ENCODE results near the gene NEURL1. TPM values are rescaled to one million over a fixed set of nuclear protein-coding genes. Genes with fewer than 3 reads are reported as not detected.
A peak's percentile ranks its signal among the peaks of the same experiment; 100 is the strongest.

Gene NEURL1
- total RNA-seq, 4 donors from 2014 or later, result 40.4 to 51.8 (median 45.8) TPM

- Histone ChIP-seq H3K4me3 (no peak overlapping the region), H3K27me3 (no peaks in the 10 kb centered on the region), H3K36me3 (no peaks in the 10 kb centered on the region), H3K27ac (no peak overlapping the region), H3K9me3 (no peaks in the 10 kb centered on the region), H3K4me1 (no peaks in the 10 kb centered on the region)
- DNase-seq, result no peak
- TF ChIP-seq POLR2A (IDR thresholded peaks at IDR 0.05) (no peak), CTCF (IDR thresholded peaks at IDR 0.05) (no peak)
These were observed 36.0 kb downstream of the NEURL1 start for GRCh38 chr10:103529539-103529938.

- Histone ChIP-seq H3K36me3 (no peaks in the 10 kb centered on the region), H3K27ac (no peak overlapping the region), H3K27me3 (no peaks in the 10 kb centered on the region), H3K4me3 (no peak overlapping the region), H3K4me1 (no peaks in the 10 kb centered on the region), H3K9me3 (no peaks in the 10 kb centered on the region)
- DNase-seq, result peak in 1 of 3 donors; percentile 7
- no peak for TF ChIP-seq POLR2A (IDR thresholded peaks at IDR 0.05)
- TF ChIP-seq CTCF (IDR thresholded peaks at IDR 0.05), result no peak
These were observed 40.3 kb downstream of the NEURL1 start for GRCh38 chr10:103533827-103534226.

GRCh38 chr10:103534621-103535498 is 41.4 kb downstream of the NEURL1 start:
- H3K27ac ChIP-seq, result no peak overlapping the region
- H3K27me3 ChIP-seq, result no peaks in the 10 kb centered on the region
- H3K36me3 ChIP-seq, result no peaks in the 10 kb centered on the region
- peak in 1 of 3 donors; percentile 14 for DNase-seq
- H3K9me3 ChIP-seq, result no peaks in the 10 kb centered on the region
- no peak overlapping the region for H3K4me3 ChIP-seq
- no peaks in the 10 kb centered on the region for H3K4me1 ChIP-seq
- TF ChIP-seq POLR2A (IDR thresholded peaks at IDR 0.05), result no peak
- no peak for TF ChIP-seq CTCF (IDR thresholded peaks at IDR 0.05)

GRCh38 chr10:103535595-103535994 is 42.1 kb downstream of the NEURL1 start:
- no peaks in the 10 kb centered on the region for H3K9me3 ChIP-seq
- no peaks in the 10 kb centered on the region for H3K4me1 ChIP-seq
- DNase-seq, result peak in 2 of 3 donors; percentile 18 to 25
- H3K27me3 ChIP-seq, result no peaks in the 10 kb centered on the region
- H3K27ac ChIP-seq, result no peak overlapping the region
- TF ChIP-seq POLR2A (IDR thresholded peaks at IDR 0.05) (no peak), CTCF (IDR thresholded peaks at IDR 0.05) (no peak)
- H3K36me3 ChIP-seq, result no peaks in the 10 kb centered on the region
- no peak overlapping the region for H3K4me3 ChIP-seq

- peak in 1 of 3 donors; percentile 8 for DNase-seq
- Histone ChIP-seq H3K4me1 (peaks cover 0 to 13% (median 2%) of the 10 kb centered on the region in 4 donors), H3K36me3 (no peaks in the 10 kb centered on the region), H3K27me3 (no peaks in the 10 kb centered on the region), H3K27ac (no peak overlapping the region), H3K4me3 (no peak overlapping the region), H3K9me3 (no peaks in the 10 kb centered on the region)
- TF ChIP-seq CTCF (IDR thresholded peaks at IDR 0.05) (no peak), POLR2A (IDR thresholded peaks at IDR 0.05) (no peak)
These were observed 46.2 kb downstream of the NEURL1 start for GRCh38 chr10:103539751-103540150.

All from Peyer's patch (tissue), 4 donors.